ENCODE data around the gene LTA4H. TPM values are rescaled to one million over a fixed set of nuclear protein-coding genes. Genes with fewer than 3 reads are reported as not detected.

LTA4H gene
- total RNA-seq, 1 donor from 2014 or later: 67.6 TPM

- H3K4me3 ChIP-seq (ENCODE audit: insufficient read depth, low read depth, low read length): no peak overlapping the region
- no peaks in the 10 kb centered on the region for H3K27me3 ChIP-seq (ENCODE audit: insufficient read depth, low read length)
- H3K27ac Mint-ChIP-seq (ENCODE audit: unreplicated experiment): no peak overlapping the region
- no peak overlapping the region for H2AFZ ChIP-seq (ENCODE audit: low read depth, low read length)
- H3K9me3 ChIP-seq (ENCODE audit: insufficient read depth, low read depth, low read length): no peaks in the 10 kb centered on the region
- H3K36me3 Mint-ChIP-seq (ENCODE audit: low read depth, unreplicated experiment): no peaks in the 10 kb centered on the region
- no peak for TF ChIP-seq CTCF (IDR thresholded peaks at IDR 0.05; ENCODE audit: insufficient read depth, low read depth, low read length)
- no peak for TF ChIP-seq EZH2 (IDR thresholded peaks at IDR 0.05; ENCODE audit: insufficient read depth, low read length)
- H3K27ac ChIP-seq (ENCODE audit: low read depth, low read length): no peak overlapping the region
- no peaks in the 10 kb centered on the region for H3K79me2 ChIP-seq (ENCODE audit: insufficient read depth, low read length)
- no peak for FAIRE-seq
- no peaks in the 10 kb centered on the region for H4K20me1 ChIP-seq (ENCODE audit: insufficient read depth, low read length)
- H3K9ac ChIP-seq (ENCODE audit: low read length): no peak overlapping the region
- H3K36me3 ChIP-seq (ENCODE audit: insufficient read depth, low read length): no peaks in the 10 kb centered on the region
- peaks cover 8% of the 10 kb centered on the region for H3K4me1 Mint-ChIP-seq (ENCODE audit: low read depth, unreplicated experiment)
- H3K4me2 ChIP-seq (ENCODE audit: low read length): no peak overlapping the region
- no peak for DNase-seq (ENCODE audit: low read depth)
- H3K4me3 Mint-ChIP-seq (ENCODE audit: unreplicated experiment): no peak overlapping the region
- no peaks in the 10 kb centered on the region for H3K27me3 Mint-ChIP-seq (ENCODE audit: low read depth, unreplicated experiment)
- peaks cover 12% of the 10 kb centered on the region for H3K4me1 ChIP-seq (ENCODE audit: insufficient read depth, low read length)
- H3K9me3 Mint-ChIP-seq (ENCODE audit: unreplicated experiment): no peaks in the 10 kb centered on the region
Measured at GRCh38 chr12:96050139-96050538, 14.8 kb upstream of the LTA4H start.

GRCh38 chr12:96049101-96049500 is 13.7 kb upstream of the LTA4H start:
- Histone ChIP-seq H3K4me3 (ENCODE audit: insufficient read depth, low read depth, low read length) (no peak overlapping the region), H3K4me1 (ENCODE audit: insufficient read depth, low read length) (peaks cover 13% of the 10 kb centered on the region), H3K27me3 (ENCODE audit: insufficient read depth, low read length) (no peaks in the 10 kb centered on the region), H3K4me2 (ENCODE audit: low read length) (no peak overlapping the region), H3K9ac (ENCODE audit: low read length) (no peak overlapping the region), H4K20me1 (ENCODE audit: insufficient read depth, low read length) (no peaks in the 10 kb centered on the region), H3K9me3 (ENCODE audit: insufficient read depth, low read depth, low read length) (no peaks in the 10 kb centered on the region), H3K36me3 (ENCODE audit: insufficient read depth, low read length) (no peaks in the 10 kb centered on the region), H3K27ac (ENCODE audit: low read depth, low read length) (no peak overlapping the region), H2AFZ (ENCODE audit: low read depth, low read length) (no peak overlapping the region), H3K79me2 (ENCODE audit: insufficient read depth, low read length) (no peaks in the 10 kb centered on the region)
- Mint-ChIP-seq H3K36me3 (ENCODE audit: low read depth, unreplicated experiment) (no peaks in the 10 kb centered on the region), H3K27ac (ENCODE audit: unreplicated experiment) (no peak overlapping the region), H3K4me3 (ENCODE audit: unreplicated experiment) (no peak overlapping the region), H3K27me3 (ENCODE audit: low read depth, unreplicated experiment) (no peaks in the 10 kb centered on the region), H3K9me3 (ENCODE audit: unreplicated experiment) (no peaks in the 10 kb centered on the region), H3K4me1 (ENCODE audit: low read depth, unreplicated experiment) (peaks cover 15% of the 10 kb centered on the region)
- TF ChIP-seq CTCF (IDR thresholded peaks at IDR 0.05; ENCODE audit: insufficient read depth, low read depth, low read length) (no peak), EZH2 (IDR thresholded peaks at IDR 0.05; ENCODE audit: insufficient read depth, low read length) (no peak)
- no peak for DNase-seq (ENCODE audit: low read depth)
- no peak for FAIRE-seq

DNA sequence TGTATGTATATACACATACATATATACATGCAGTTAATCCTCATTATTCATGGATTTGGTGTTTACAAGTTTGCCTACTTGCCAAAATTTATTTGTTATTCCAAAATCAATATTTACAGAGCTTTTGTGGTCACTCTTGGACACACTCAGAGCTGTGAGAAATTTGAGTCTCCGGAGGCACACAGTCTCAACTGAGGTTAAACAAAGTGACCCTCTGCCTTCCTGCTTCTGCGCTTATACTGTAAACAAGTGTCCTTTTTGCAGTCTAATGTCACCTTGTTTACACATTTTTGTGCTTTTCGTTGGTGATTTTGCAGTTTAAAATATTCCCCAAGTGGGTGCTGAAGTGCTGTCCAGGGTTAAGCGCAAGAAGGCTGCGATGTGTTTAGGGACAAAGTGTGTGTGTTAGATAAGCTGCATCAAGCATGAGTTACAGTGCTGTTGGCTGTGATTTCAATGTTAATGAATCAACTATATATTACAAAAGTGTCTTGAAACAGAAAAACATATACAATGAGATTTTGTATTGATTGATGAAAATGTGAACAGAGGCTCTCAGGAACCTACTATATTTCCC is 13.1 kb upstream of the LTA4H start:
- Histone ChIP-seq H3K9me3 (ENCODE audit: insufficient read depth, low read depth, low read length) (no peaks in the 10 kb centered on the region), H3K4me1 (ENCODE audit: insufficient read depth, low read length) (peaks cover 17% of the 10 kb centered on the region), H3K9ac (ENCODE audit: low read length) (no peak overlapping the region), H3K36me3 (ENCODE audit: insufficient read depth, low read length) (no peaks in the 10 kb centered on the region), H3K4me3 (ENCODE audit: insufficient read depth, low read depth, low read length) (no peak overlapping the region), H2AFZ (ENCODE audit: low read depth, low read length) (no peak overlapping the region), H3K27ac (ENCODE audit: low read depth, low read length) (no peak overlapping the region), H3K79me2 (ENCODE audit: insufficient read depth, low read length) (no peaks in the 10 kb centered on the region), H4K20me1 (ENCODE audit: insufficient read depth, low read length) (no peaks in the 10 kb centered on the region), H3K4me2 (ENCODE audit: low read length) (peak overlapping the region; percentile 40), H3K27me3 (ENCODE audit: insufficient read depth, low read length) (peaks cover 2% of the 10 kb centered on the region)
- Mint-ChIP-seq H3K4me3 (ENCODE audit: unreplicated experiment) (no peak overlapping the region), H3K36me3 (ENCODE audit: low read depth, unreplicated experiment) (no peaks in the 10 kb centered on the region), H3K4me1 (ENCODE audit: low read depth, unreplicated experiment) (peaks cover 16% of the 10 kb centered on the region), H3K27ac (ENCODE audit: unreplicated experiment) (no peak overlapping the region), H3K9me3 (ENCODE audit: unreplicated experiment) (no peaks in the 10 kb centered on the region), H3K27me3 (ENCODE audit: low read depth, unreplicated experiment) (no peaks in the 10 kb centered on the region)
- no peak for FAIRE-seq
- DNase-seq (ENCODE audit: low read depth): no peak
- TF ChIP-seq CTCF (IDR thresholded peaks at IDR 0.05; ENCODE audit: insufficient read depth, low read depth, low read length): no peak
- no peak for TF ChIP-seq EZH2 (IDR thresholded peaks at IDR 0.05; ENCODE audit: insufficient read depth, low read length)

All from astrocyte (in vitro differentiated cells and primary cell).